PC-9 (cell line): Measurements from ENCODE around the gene LEPR. TPM values are rescaled to one million over a fixed set of nuclear protein-coding genes. Genes with fewer than 3 reads are reported as not detected.

Source experiments
- BruUV-seq: library from RNA; stranded (reverse); fragments of 400-500 nt; replicated peaks from 2 replicates; lab custom pipeline; 2021; lab: Mats Ljungman, UMichigan
- CTCF ChIA-PET: fragments of 300-600 bp; sonication (Branson Sonifier 250); formaldehyde crosslinking; loops from one replicate; lab custom pipeline; 2022; ENCODE audit warnings: antibody characterized with exemption; lab: Charles Lee
- POLR2A ChIA-PET: fragments of 300-600 bp; sonication (Branson Sonifier 250); formaldehyde crosslinking; loops from one replicate; lab custom pipeline; 2022; ENCODE audit warnings: antibody characterized with exemption; ENCODE audit not compliant: unreplicated experiment; lab: Charles Lee
- DNase-seq, 2 experiments: peaks; one replicate each; pipeline versions ENCODE4 v3.0.0 to v3.0.0-alpha.2; 2015 to 2022; ENCODE audit warnings: mixed read lengths in 1 of 2
- H2AFZ ChIP-seq: fragments of 200-600 bp; sonication (generic); 2 replicates; pipeline ENCODE4 v1.8.1; 2017; ENCODE audit warnings: antibody characterized with exemption
- H3F3A ChIP-seq: fragments of 200-600 bp; sonication (generic); 2 replicates; pipeline ENCODE4 v1.8.1; 2017; ENCODE audit warnings: antibody characterized with exemption, mild to moderate bottlenecking, low read depth; ENCODE audit not compliant: insufficient read depth
- H3K27ac ChIP-seq: fragments of 200-600 bp; sonication (generic); 2 replicates; pipeline ENCODE4 v1.6.1; 2016; ENCODE audit warnings: mixed run types
- H3K27me3 ChIP-seq: fragments of 200-600 bp; sonication (generic); 2 replicates; pipeline ENCODE4 v1.6.1; 2016; ENCODE audit warnings: low read depth, mixed run types; ENCODE audit not compliant: insufficient read depth
- H3K36me3 ChIP-seq: fragments of 200-600 bp; sonication (generic); 2 replicates; pipeline ENCODE4 v1.6.1; 2016; ENCODE audit warnings: low read depth, mixed run types
- H3K4me1 ChIP-seq: fragments of 200-600 bp; sonication (generic); replicated peaks from 2 replicates; pipeline ENCODE4 v1.6.1; 2016; ENCODE audit warnings: mixed run types; ENCODE audit not compliant: insufficient read depth
- H3K4me2 ChIP-seq: fragments of 200-600 bp; sonication (generic); 2 replicates; pipeline ENCODE4 v1.6.1; 2017; ENCODE audit warnings: mixed run types
- H3K4me3 ChIP-seq: fragments of 200-600 bp; sonication (generic); 2 replicates; pipeline ENCODE4 v1.6.1; 2016; ENCODE audit warnings: mixed run types
- H3K79me2 ChIP-seq: fragments of 200-600 bp; sonication (generic); 2 replicates; pipeline ENCODE4 v1.6.1; 2017; ENCODE audit warnings: low read depth, mixed run types
- H3K9me2 ChIP-seq: fragments of 200-600 bp; sonication (generic); 2 replicates; pipeline ENCODE4 v1.8.1; 2017; ENCODE audit warnings: mild to moderate bottlenecking; ENCODE audit not compliant: insufficient read depth
- H3K9me3 ChIP-seq: fragments of 200-600 bp; sonication (generic); 2 replicates; pipeline ENCODE4 v1.8.1; 2016; ENCODE audit warnings: low read depth; ENCODE audit not compliant: insufficient read depth
- H4K20me1 ChIP-seq: fragments of 200-600 bp; sonication (generic); 2 replicates; pipeline ENCODE4 v1.8.1; 2017; ENCODE audit not compliant: insufficient read depth
- CTCF ChIP-seq: fragments of 200-600 bp; sonication (generic); conservative IDR thresholded peaks from 2 replicates; pipeline ENCODE4 v1.6.1; 2017; ENCODE audit warnings: mixed run types, antibody characterized with exemption, mild to moderate bottlenecking, moderate library complexity
- EZH2 ChIP-seq: fragments of 200-600 bp; sonication (generic); IDR thresholded peaks from 2 replicates; pipeline ENCODE4 v1.8.0; 2017; ENCODE audit warnings: antibody characterized with exemption, low read depth
- intact Hi-C: fragments of 100-400 bp; cut with micrococcal nuclease; formaldehyde crosslinking; loops from one replicate; pipeline ENCODE4 v1.10.0; 2022; ENCODE audit not compliant: unreplicated experiment
- total RNA-seq: library from RNA; stranded (reverse); gene quantifications from 2 replicates; pipeline ENCODE4 v1.2.3, GENCODE V29; 2021

The LEPR gene
- total RNA-seq, 1 experiment from 2014 or later, result 34.8 TPM

GRCh38 chr1:65395887-65396612 is 24.4 kb upstream of the LEPR start:
- no TSS peak for BruUV-seq
- Histone ChIP-seq H3K4me2 (no peak overlapping the region), H3K9me3 (no peaks in the 10 kb centered on the region), H2AFZ (no peak overlapping the region), H3K27me3 (no peaks in the 10 kb centered on the region), H3K36me3 (no peaks in the 10 kb centered on the region), H3K79me2 (no peaks in the 10 kb centered on the region), H3K4me3 (no peak overlapping the region), H3K27ac (no peak overlapping the region), H3K9me2 (no peaks in the 10 kb centered on the region), H3K4me1 (no peaks in the 10 kb centered on the region), H4K20me1 (no peaks in the 10 kb centered on the region), H3F3A (no peaks in the 10 kb centered on the region)
- ChIA-PET CTCF (no interaction called here), POLR2A (no interaction called here)
- TF ChIP-seq CTCF, result no peak
- no peak for TF ChIP-seq EZH2
- intact Hi-C loops, result no loop called here
- no peak for DNase-seq

GRCh38 chr1:65398083-65398482 is 22.4 kb upstream of the LEPR start:
- CTCF ChIA-PET, result no interaction called here

GRCh38 chr1:65399003-65399402 is 21.5 kb upstream of the LEPR start:
- POLR2A ChIA-PET, result no interaction called here
- H3K9me3 ChIP-seq, result no peaks in the 10 kb centered on the region
- BruUV-seq, result no TSS peak
- no peak overlapping the region for H3K27ac ChIP-seq
- no peaks in the 10 kb centered on the region for H4K20me1 ChIP-seq
- H3K36me3 ChIP-seq, result no peaks in the 10 kb centered on the region
- no peaks in the 10 kb centered on the region for H3K79me2 ChIP-seq
- no peaks in the 10 kb centered on the region for H3F3A ChIP-seq
- H3K27me3 ChIP-seq, result no peaks in the 10 kb centered on the region
- no peak overlapping the region for H3K4me2 ChIP-seq
- no peak for DNase-seq
- intact Hi-C loops, result no loop called here
- CTCF ChIA-PET, result no interaction called here
- TF ChIP-seq EZH2 (no peak), CTCF (no peak)
- H3K4me3 ChIP-seq, result no peak overlapping the region
- no peak overlapping the region for H2AFZ ChIP-seq
- no peaks in the 10 kb centered on the region for H3K9me2 ChIP-seq
- no peaks in the 10 kb centered on the region for H3K4me1 ChIP-seq

More at GRCh38 chr1:65398083-65398482, 22.4 kb upstream of the LEPR start:
- Histone ChIP-seq H4K20me1 (no peaks in the 10 kb centered on the region), H3K36me3 (no peaks in the 10 kb centered on the region), H3K4me3 (no peak overlapping the region), H3K27ac (no peak overlapping the region), H2AFZ (no peak overlapping the region), H3K4me1 (no peaks in the 10 kb centered on the region), H3K4me2 (no peak overlapping the region), H3K9me2 (no peaks in the 10 kb centered on the region), H3K79me2 (no peaks in the 10 kb centered on the region), H3K27me3 (no peaks in the 10 kb centered on the region), H3K9me3 (no peaks in the 10 kb centered on the region), H3F3A (no peaks in the 10 kb centered on the region)
- no TSS peak for BruUV-seq
- POLR2A ChIA-PET, result no interaction called here
- TF ChIP-seq CTCF (no peak), EZH2 (no peak)
- no peak for DNase-seq
- intact Hi-C loops, result no loop called here
